ENCODE results near the gene RET. TPM values are rescaled to one million over a fixed set of nuclear protein-coding genes. Genes with fewer than 3 reads are reported as not detected.

The RET gene
- total and polyA plus RNA-seq, 2 of the 8 experiments (the other 6 are each of a cell fraction or from before 2014, with no cell fraction given) = 6.7 to 8.4 TPM

DNA sequence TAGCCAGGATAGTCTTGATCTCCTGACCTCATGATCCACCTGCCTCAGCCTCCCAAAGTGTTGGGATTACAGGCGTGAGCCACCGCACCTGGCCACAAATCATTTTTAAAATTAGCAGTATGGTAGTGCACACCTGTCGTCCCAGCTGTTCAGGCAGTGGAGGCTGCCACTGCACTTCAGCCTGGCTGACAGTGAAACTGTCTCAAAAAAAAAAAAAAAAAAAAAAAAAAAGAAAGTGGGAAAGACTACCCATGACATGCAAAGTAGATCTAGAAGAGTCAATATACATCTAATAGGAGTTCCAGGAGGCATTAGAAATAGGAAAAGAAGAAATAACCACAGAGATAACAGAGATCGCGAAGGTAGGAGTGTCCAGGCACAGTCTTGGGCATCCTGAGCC, 64.6 kb downstream of the RET start:
- H3K14ac ChIP-seq (ENCODE audit: insufficient read length) = no peak overlapping the region
- H3K4me2 ChIP-seq (ENCODE audit: insufficient read depth in 1 of 2, low read depth in 2 of 2, low read length in 2 of 2) = no peak overlapping the region
- peaks cover 0 to 10% (median 0%) of the 10 kb centered on the region in 4 experiments; a peak in 4 of 7 replicates for H3K4me1 ChIP-seq (replicated peaks in 1 of 4; ENCODE audit: control insufficient read depth in 3 of 4, insufficient read depth in 4 of 4, low read length in 3 of 4)
- no peak overlapping the region for H3K27ac ChIP-seq (ENCODE audit: low read depth, low read length)
- TF ChIP-seq SP2 (IDR thresholded peaks at IDR 0.05; ENCODE audit: low read length) (no peak), USF2 (IDR thresholded peaks at IDR 0.05; ENCODE audit: low read length) (no peak), CREB1 (IDR thresholded peaks at IDR 0.05) (no peak), TAF7 (optimal IDR thresholded peaks at IDR 0.05; ENCODE audit: borderline replicate concordance, low read depth, low read length) (no peak), SAP30 (IDR thresholded peaks at IDR 0.05; ENCODE audit: insufficient read depth, insufficient replicate concordance, low read length) (no peak)
- CTCF ChIA-PET (ENCODE audit: partially characterized antibody) = interaction anchor here (3.1 kb wide), 1 partner anchor 64 kb away, joined by 10 read pairs; no protein-coding TSS in a partner anchor
- H3K23ac ChIP-seq (ENCODE audit: insufficient read length) = no peak overlapping the region
- FAIRE-seq (no peak), DNase-seq (ENCODE audit: low read depth in 1 of 2, low spot score in 2 of 2) (no peak)
- H4K20me1 ChIP-seq (replicated peaks in 1 of 2; ENCODE audit: control insufficient read depth in 1 of 2, insufficient read depth in 2 of 2, low read length in 2 of 2) = peaks cover 1 to 2% of the 10 kb centered on the region in 2 experiments
- H3K23me2 ChIP-seq (ENCODE audit: low read depth, low read length) = peaks cover 14% of the 10 kb centered on the region
- H4K91ac ChIP-seq (replicated peaks; ENCODE audit: insufficient read length, low read length) = no peak overlapping the region
- H3K27me3 ChIP-seq (replicated peaks in 1 of 4; ENCODE audit: control insufficient read depth in 3 of 4, extremely low read depth in 1 of 4, insufficient read depth in 3 of 4, low read length in 3 of 4) = peaks cover 0 to 7% (median 1%) of the 10 kb centered on the region in 4 experiments; a peak in 3 of 7 replicates
- no peak overlapping the region for H2BK12ac ChIP-seq (ENCODE audit: low read depth, low read length)
- peaks cover 0 to 22% of the 10 kb centered on the region in 2 experiments; a peak in 2 of 4 replicates for H3K79me2 ChIP-seq (ENCODE audit: control insufficient read depth in 1 of 2, insufficient read depth in 2 of 2, low read length in 2 of 2)
- H2BK15ac ChIP-seq (ENCODE audit: low read length) = no peak overlapping the region
- H2BK120ac ChIP-seq (replicated peaks; ENCODE audit: low read depth, low read length) = no peak overlapping the region
- WGBS, 2 experiments (ENCODE audit: extremely low coverage in 1 of 2, insufficient coverage in 1 of 2, insufficient read length in 1 of 2, insufficient replicate concordance in 2 of 2, low coverage in 1 of 2, low lambda C conversion rate in 2 of 2, missing lambda C conversion rate in 1 of 2) = 80% methylated on average over 5 of the region's 5 CpGs; no CpG with 5 or more reads in 1 of the 2 experiments
- H3K36me3 ChIP-seq (ENCODE audit: control insufficient read depth in 2 of 4, insufficient read depth in 4 of 4, low read length in 3 of 4) = no peaks in the 10 kb centered on the region
- no peak overlapping the region for H3K4me3 ChIP-seq (ENCODE audit: extremely low read depth in 1 of 4, insufficient read depth in 2 of 4, low read depth in 3 of 4, low read length in 4 of 4)
- H2BK5ac ChIP-seq (ENCODE audit: low read depth, low read length) = no peak overlapping the region
- H3K4ac ChIP-seq (replicated peaks; ENCODE audit: insufficient read length, low read depth, low read length) = no peak overlapping the region
- H2AFZ ChIP-seq (ENCODE audit: low read length) = no peak overlapping the region
- H4K8ac ChIP-seq (ENCODE audit: extremely low read depth, insufficient read depth, low read length) = no peak overlapping the region
- no peak overlapping the region for H4K5ac ChIP-seq (ENCODE audit: insufficient read length, low read depth, low read length)
- no peak overlapping the region for H3K18ac ChIP-seq (ENCODE audit: extremely low read depth, low read length)
- H2AK5ac ChIP-seq (ENCODE audit: low read depth, low read length) = no peak overlapping the region
- H3K9me3 ChIP-seq (ENCODE audit: insufficient read depth in 2 of 2, low read depth in 1 of 2, low read length in 1 of 2) = no peaks in the 10 kb centered on the region
- no peak overlapping the region for H3K56ac ChIP-seq (replicated peaks; ENCODE audit: insufficient read length, low read depth, low read length)
- H3K9ac ChIP-seq (replicated peaks in 1 of 4; ENCODE audit: extremely low read depth in 1 of 4, low read depth in 3 of 4, low read length in 3 of 4) = no peak overlapping the region
- no peak overlapping the region for H2BK20ac ChIP-seq (ENCODE audit: low read length)
- POLR2A ChIA-PET (ENCODE audit: partially characterized antibody) = interaction anchor here (1.0 kb wide), 1 partner anchor 11 kb away, joined by 4 read pairs; no protein-coding TSS in a partner anchor
- H3K79me1 ChIP-seq (ENCODE audit: low read depth, low read length) = no peaks in the 10 kb centered on the region

Measured in H1 (cell line).